HepG2 (cell line): Measurements from ENCODE around the gene FXR2. TPM values are rescaled to one million over a fixed set of nuclear protein-coding genes. Genes with fewer than 3 reads are reported as not detected.
A peak's percentile ranks its signal among the peaks of the same experiment; 100 is the strongest.

ENCODE experiments used
- ARID5B ChIP-seq: IDR thresholded peaks from 2 replicates; pipeline ENCODE4 v1.4.0; 2020; ENCODE audit warnings: mild to moderate bottlenecking, missing genetic modification reagents
- CSRNP2 ChIP-seq: sonication (generic); formaldehyde crosslinking; conservative IDR thresholded peaks from 2 replicates; pipeline ENCODE4 v1.8.0; 2022; ENCODE audit warnings: low read depth, missing genetic modification reagents
- GABPA ChIP-seq, 2 experiments: IDR thresholded peaks; 2 replicates each; pipeline ENCODE4 v1.6.1; 2011 to 2016; ENCODE audit warnings: low read depth in 2 of 2, low read length in 1 of 2, missing biosample characterization in 1 of 2, missing genetic modification characterization in 1 of 2
- ZBTB7B ChIP-seq: sonication (generic); formaldehyde crosslinking; IDR thresholded peaks from 2 replicates; pipeline ENCODE4 v1.4.0; 2020; ENCODE audit warnings: missing genetic modification reagents
- ZNF407 ChIP-seq: sonication (generic); formaldehyde crosslinking; IDR thresholded peaks from one replicate; pipeline ENCODE4 v1.5.1; 2020; ENCODE audit warnings: mild to moderate bottlenecking, missing genetic modification reagents; ENCODE audit errors: not compliant biosample characterization
- polyA plus RNA-seq, 8 experiments: library from polyadenylated mRNA; depleted of rRNA in 3 of 8; stranded (reverse) in 7 of 8; unstranded in 1 of 8; fragments of >200 nt; fragmentation: Illumina TruSeq in 4 of 8; extraction: Trizol in 4 of 8; gene quantifications; 2 replicates each; pipeline versions ENCODE4 v1.2.1 to v1.2.3, GENCODE V29; 2011 to 2016; ENCODE audit warnings: low read depth in 4 of 8, missing spikeins in 1 of 8, mixed read lengths in 1 of 8; ENCODE audit not compliant: insufficient read depth in 1 of 8
- total RNA-seq, 5 experiments: library from RNA; depleted of rRNA; stranded (reverse); fragments of >200 nt; fragmentation: Illumina TruSeq; extraction: Trizol; gene quantifications; 2 replicates each; pipeline ENCODE4 v1.2.3, GENCODE V29; 2016; ENCODE audit warnings: low read depth in 1 of 5

The FXR2 gene
- total and polyA plus RNA-seq, 2 of the 13 experiments (the other 11 are each of a cell fraction or from before 2014, with no cell fraction given): 20.9 to 24.4 TPM

- peak; percentile 67; the same call in 1 of the 2 replicates for TF ChIP-seq ARID5B (CRISPR knock-in tag)
- TF ChIP-seq ZNF407 (CRISPR knock-in tag): no peak
- no peak for TF ChIP-seq CSRNP2 (CRISPR knock-in tag)
- no peak for TF ChIP-seq GABPA (IDR thresholded peaks at IDR 0.05; ENCODE audit: low read depth, low read length)
- TF ChIP-seq GABPA (CRISPR knock-in tag; IDR thresholded peaks at IDR 0.05; ENCODE audit: low read depth): peak; percentile 24; the same call in 1 of the 2 replicates
- TF ChIP-seq ZBTB7B: peak; percentile 41; the same call in 1 of the 2 replicates
Measured at GRCh38 chr17:7557775-7558543, 56.7 kb downstream of the FXR2 start (continued).
